Neural cell (in vitro differentiated cells): Measurements from ENCODE around the gene DCUN1D3. TPM values are rescaled to one million over a fixed set of nuclear protein-coding genes. Genes with fewer than 3 reads are reported as not detected.

Source experiments
- H2AFZ ChIP-seq: fragments of 200-600, 300-800 bp; sonication (generic), shearing (Covaris generic); 2 replicates; pipeline ENCODE4 v1.6.0; 2014; ENCODE audit warnings: low read depth, mild to moderate bottlenecking, antibody characterized with exemption, low read length, moderate library complexity
- H3F3A ChIP-seq: fragments of 200-600 bp; shearing (Covaris generic); 2 replicates; pipeline ENCODE4 v1.6.1; 2016; ENCODE audit warnings: mild to moderate bottlenecking, moderate library complexity, mixed read lengths, antibody characterized with exemption, low read length; ENCODE audit not compliant: insufficient read depth, poor library complexity, severe bottlenecking
- H3K27ac ChIP-seq: fragments of 200-600, 300-800 bp; sonication (generic), shearing (Covaris generic); 2 replicates; pipeline ENCODE4 v1.5.1; 2014; ENCODE audit warnings: mild to moderate bottlenecking, low read length, moderate library complexity
- H3K27me3 ChIP-seq: fragments of 300-800, 200-600 bp; sonication (generic), shearing (Covaris generic); 2 replicates; pipeline ENCODE4 v1.6.0; 2014; ENCODE audit warnings: mild to moderate bottlenecking, low read depth, low read length, moderate library complexity; ENCODE audit not compliant: insufficient read depth
- H3K36me3 ChIP-seq: fragments of 300-800, 200-600 bp; sonication (generic), shearing (Covaris generic); 2 replicates; pipeline ENCODE4 v1.5.1; 2014; ENCODE audit warnings: mild to moderate bottlenecking, antibody characterized with exemption, low read length, moderate library complexity; ENCODE audit not compliant: insufficient read depth
- H3K4me2 ChIP-seq: fragments of 300-800, 200-600 bp; sonication (generic), shearing (Covaris generic); 2 replicates; pipeline ENCODE4 v1.6.0; 2014; ENCODE audit warnings: mild to moderate bottlenecking, low read length
- H3K4me3 ChIP-seq: fragments of 300-800, 200-600 bp; sonication (generic), shearing (Covaris generic); 2 replicates; pipeline ENCODE4 v1.5.1; 2014; ENCODE audit warnings: mild to moderate bottlenecking, low read length, moderate library complexity
- H3K79me2 ChIP-seq: fragments of 200-600 bp; shearing (Covaris generic); replicated peaks from 2 replicates; pipeline ENCODE4 v1.6.0; 2014; ENCODE audit warnings: mild to moderate bottlenecking, low read length, moderate library complexity; ENCODE audit not compliant: insufficient read depth
- H3K9ac ChIP-seq: fragments of 300-800, 200-600 bp; sonication (generic), shearing (Covaris generic); 2 replicates; pipeline ENCODE4 v1.6.1; 2016; ENCODE audit warnings: mild to moderate bottlenecking, low read length, mixed read lengths
- H3K9me2 ChIP-seq: fragments of 200-600 bp; shearing (Covaris generic); 2 replicates; pipeline ENCODE4 v1.6.1; 2016; ENCODE audit warnings: mild to moderate bottlenecking, low read length, mixed read lengths; ENCODE audit not compliant: insufficient read depth
- H3K9me3 ChIP-seq: fragments of 200-600, 300-800 bp; sonication (generic), shearing (Covaris generic); 2 replicates; pipeline ENCODE4 v1.6.1; 2016; ENCODE audit warnings: mild to moderate bottlenecking, mixed run types, low read length, moderate library complexity, mixed read lengths
- H4K20me1 ChIP-seq: fragments of 200-600 bp; shearing (Covaris generic); 2 replicates; pipeline ENCODE4 v1.6.1; 2016; ENCODE audit warnings: mild to moderate bottlenecking, mixed run types; ENCODE audit not compliant: insufficient read depth
- CTCF ChIP-seq: fragments of 450-650 bp; IDR thresholded peaks from 2 replicates; pipeline ENCODE4 v1.5.1; 2014; ENCODE audit warnings: antibody characterized with exemption, mild to moderate bottlenecking, moderate library complexity; ENCODE audit not compliant: poor library complexity, severe bottlenecking
- EP300 ChIP-seq: fragments of 450-650 bp; conservative IDR thresholded peaks from 2 replicates; pipeline ENCODE4 v1.6.1; 2014; ENCODE audit warnings: antibody characterized with exemption, mild to moderate bottlenecking, moderate library complexity; ENCODE audit not compliant: poor library complexity, severe bottlenecking
- EZH2 ChIP-seq: fragments of 200-600, 300-800 bp; shearing (Covaris generic), sonication (generic); IDR thresholded peaks from 2 replicates; pipeline ENCODE4 v1.6.1; 2014; ENCODE audit warnings: antibody characterized with exemption, low read length, borderline replicate concordance, mild to moderate bottlenecking; ENCODE audit not compliant: insufficient read depth, poor library complexity, severe bottlenecking
- MXI1 ChIP-seq: fragments of 450-650 bp; conservative IDR thresholded peaks from 2 replicates; pipeline ENCODE4 v1.6.1; 2014; ENCODE audit warnings: antibody characterized with exemption, mild to moderate bottlenecking; ENCODE audit not compliant: poor library complexity, severe bottlenecking
- POLR2AphosphoS5 ChIP-seq: IDR thresholded peaks from 2 replicates; pipeline ENCODE4 v1.6.1; 2012
- RAD21 ChIP-seq: fragments of 450-650 bp; conservative IDR thresholded peaks from 2 replicates; pipeline ENCODE4 v1.6.1; 2014; ENCODE audit warnings: antibody characterized with exemption, mild to moderate bottlenecking, moderate library complexity
- SMC3 ChIP-seq: fragments of 450-650 bp; conservative IDR thresholded peaks from 2 replicates; pipeline ENCODE4 v1.6.1; 2014; ENCODE audit warnings: antibody characterized with exemption, mild to moderate bottlenecking, moderate library complexity; ENCODE audit not compliant: poor library complexity
- TAF1 ChIP-seq: IDR thresholded peaks from 2 replicates; pipeline ENCODE4 v1.6.1; 2012; ENCODE audit warnings: low read depth
- polyA plus RNA-seq: library from polyadenylated mRNA; depleted of rRNA; stranded (reverse); fragments of >200 nt; gene quantifications from 2 replicates; pipeline ENCODE4 v1.2.3, GENCODE V29; 2014
- TF ChIP-seq, protein P1 (sequence below): IDR thresholded peaks from 2 replicates; pipeline ENCODE4 v1.6.1; 2012; ENCODE audit warnings: borderline replicate concordance

DCUN1D3 gene
- polyA plus RNA-seq, 1 donor from 2014 or later = 9.2 TPM

DNA sequence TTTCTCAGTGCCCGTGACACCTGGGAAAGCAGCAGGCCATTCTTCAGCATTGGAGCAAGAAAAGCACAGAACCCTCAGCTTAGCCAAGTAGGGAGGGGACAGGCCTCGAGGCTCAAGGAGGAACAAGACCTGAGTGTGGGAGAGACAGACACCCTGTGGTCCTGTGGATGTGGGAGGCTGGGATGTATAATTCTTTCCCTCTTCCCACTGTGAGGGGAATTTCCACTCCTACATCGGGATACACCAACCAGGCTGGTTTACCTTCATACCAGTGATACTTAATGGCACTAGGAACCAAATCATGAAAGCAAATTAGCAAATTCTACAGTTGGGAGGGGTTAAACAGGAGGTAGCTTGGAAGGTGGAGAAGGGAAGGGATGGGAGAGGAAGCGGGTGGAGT lies 42.1 kb upstream of the DCUN1D3 start:
- H4K20me1 ChIP-seq = no peaks in the 10 kb centered on the region
- H3K27me3 ChIP-seq = no peaks in the 10 kb centered on the region
- H3K9me2 ChIP-seq = no peaks in the 10 kb centered on the region
- H3K36me3 ChIP-seq = no peaks in the 10 kb centered on the region
- H3K79me2 ChIP-seq = no peaks in the 10 kb centered on the region
- H2AFZ ChIP-seq = no peak overlapping the region
- H3K27ac ChIP-seq = no peak overlapping the region
- no peak for TF ChIP-seq SMC3
- no peak overlapping the region for H3K9ac ChIP-seq
- H3K4me3 ChIP-seq = no peak overlapping the region
- no peaks in the 10 kb centered on the region for H3K9me3 ChIP-seq
- no peaks in the 10 kb centered on the region for H3F3A ChIP-seq
- H3K4me2 ChIP-seq = no peak overlapping the region

- Histone ChIP-seq H4K20me1 (no peaks in the 10 kb centered on the region), H3K4me2 (no peak overlapping the region), H3K9me3 (no peaks in the 10 kb centered on the region), H3K27me3 (no peaks in the 10 kb centered on the region), H3K27ac (no peak overlapping the region), H3F3A (no peaks in the 10 kb centered on the region), H3K36me3 (no peaks in the 10 kb centered on the region), H2AFZ (no peak overlapping the region), H3K9ac (no peak overlapping the region), H3K9me2 (no peaks in the 10 kb centered on the region), H3K79me2 (no peaks in the 10 kb centered on the region), H3K4me3 (no peak overlapping the region)
- TF ChIP-seq SMC3 (no peak), POLR2AphosphoS5 (no peak), EZH2 (no peak), CTCF (no peak), MXI1 (no peak), EP300 (no peak), RAD21 (no peak), TAF1 (no peak)
- TF ChIP-seq, protein P1, sequence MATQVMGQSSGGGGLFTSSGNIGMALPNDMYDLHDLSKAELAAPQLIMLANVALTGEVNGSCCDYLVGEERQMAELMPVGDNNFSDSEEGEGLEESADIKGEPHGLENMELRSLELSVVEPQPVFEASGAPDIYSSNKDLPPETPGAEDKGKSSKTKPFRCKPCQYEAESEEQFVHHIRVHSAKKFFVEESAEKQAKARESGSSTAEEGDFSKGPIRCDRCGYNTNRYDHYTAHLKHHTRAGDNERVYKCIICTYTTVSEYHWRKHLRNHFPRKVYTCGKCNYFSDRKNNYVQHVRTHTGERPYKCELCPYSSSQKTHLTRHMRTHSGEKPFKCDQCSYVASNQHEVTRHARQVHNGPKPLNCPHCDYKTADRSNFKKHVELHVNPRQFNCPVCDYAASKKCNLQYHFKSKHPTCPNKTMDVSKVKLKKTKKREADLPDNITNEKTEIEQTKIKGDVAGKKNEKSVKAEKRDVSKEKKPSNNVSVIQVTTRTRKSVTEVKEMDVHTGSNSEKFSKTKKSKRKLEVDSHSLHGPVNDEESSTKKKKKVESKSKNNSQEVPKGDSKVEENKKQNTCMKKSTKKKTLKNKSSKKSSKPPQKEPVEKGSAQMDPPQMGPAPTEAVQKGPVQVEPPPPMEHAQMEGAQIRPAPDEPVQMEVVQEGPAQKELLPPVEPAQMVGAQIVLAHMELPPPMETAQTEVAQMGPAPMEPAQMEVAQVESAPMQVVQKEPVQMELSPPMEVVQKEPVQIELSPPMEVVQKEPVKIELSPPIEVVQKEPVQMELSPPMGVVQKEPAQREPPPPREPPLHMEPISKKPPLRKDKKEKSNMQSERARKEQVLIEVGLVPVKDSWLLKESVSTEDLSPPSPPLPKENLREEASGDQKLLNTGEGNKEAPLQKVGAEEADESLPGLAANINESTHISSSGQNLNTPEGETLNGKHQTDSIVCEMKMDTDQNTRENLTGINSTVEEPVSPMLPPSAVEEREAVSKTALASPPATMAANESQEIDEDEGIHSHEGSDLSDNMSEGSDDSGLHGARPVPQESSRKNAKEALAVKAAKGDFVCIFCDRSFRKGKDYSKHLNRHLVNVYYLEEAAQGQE = no peak
These were observed 41.4 kb upstream of the DCUN1D3 start for GRCh38 chr16:20941636-20941926.

DNA sequence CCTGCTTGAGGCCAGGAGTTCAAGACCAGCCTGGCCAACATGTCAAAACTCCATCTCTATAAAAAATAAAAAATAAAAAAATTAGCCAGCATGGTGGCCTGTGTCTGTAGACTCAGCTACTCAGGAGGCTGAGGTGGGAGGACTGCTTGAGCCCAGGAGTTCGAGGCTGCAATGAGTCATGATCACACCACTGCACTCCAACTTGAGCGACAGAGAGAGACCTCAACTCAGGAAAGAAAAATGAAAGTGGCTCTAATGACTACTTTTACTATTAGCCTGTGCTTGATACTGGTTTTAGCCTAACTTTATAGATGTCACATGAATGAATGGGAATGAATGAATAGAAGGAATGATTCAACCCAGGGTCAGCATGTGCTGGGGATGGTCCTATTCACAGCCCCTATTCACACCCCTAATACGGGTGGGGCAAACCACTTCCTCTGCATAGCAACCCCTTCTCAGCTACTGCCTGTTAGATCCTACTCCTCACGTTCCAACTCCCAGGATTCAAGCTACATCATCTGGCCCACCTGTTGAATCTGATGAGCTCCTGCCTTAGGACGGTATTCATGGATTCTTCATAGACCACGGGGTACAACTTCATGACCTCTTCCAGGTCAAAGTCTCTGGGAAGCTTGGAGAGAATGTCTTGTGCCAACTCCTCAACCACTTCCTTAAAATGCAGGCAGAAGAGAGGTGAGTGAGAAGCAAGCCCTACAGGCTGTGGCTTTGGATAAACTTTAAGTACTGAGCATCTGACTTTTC lies 40.9 kb upstream of the DCUN1D3 start:
- Histone ChIP-seq H2AFZ (no peak overlapping the region), H3K9me2 (no peaks in the 10 kb centered on the region), H3K9ac (no peak overlapping the region), H3K27me3 (no peaks in the 10 kb centered on the region), H3K79me2 (no peaks in the 10 kb centered on the region), H3K9me3 (no peaks in the 10 kb centered on the region), H3K36me3 (no peaks in the 10 kb centered on the region), H3F3A (no peaks in the 10 kb centered on the region), H3K4me2 (no peak overlapping the region), H3K4me3 (no peak overlapping the region), H3K27ac (no peak overlapping the region), H4K20me1 (no peaks in the 10 kb centered on the region)
- TF ChIP-seq TAF1 (no peak), POLR2AphosphoS5 (no peak), CTCF (no peak), RAD21 (no peak), EZH2 (no peak)
